Measurements from ENCODE around the gene ENTPD6.

- TF ChIP-seq, protein P1, sequence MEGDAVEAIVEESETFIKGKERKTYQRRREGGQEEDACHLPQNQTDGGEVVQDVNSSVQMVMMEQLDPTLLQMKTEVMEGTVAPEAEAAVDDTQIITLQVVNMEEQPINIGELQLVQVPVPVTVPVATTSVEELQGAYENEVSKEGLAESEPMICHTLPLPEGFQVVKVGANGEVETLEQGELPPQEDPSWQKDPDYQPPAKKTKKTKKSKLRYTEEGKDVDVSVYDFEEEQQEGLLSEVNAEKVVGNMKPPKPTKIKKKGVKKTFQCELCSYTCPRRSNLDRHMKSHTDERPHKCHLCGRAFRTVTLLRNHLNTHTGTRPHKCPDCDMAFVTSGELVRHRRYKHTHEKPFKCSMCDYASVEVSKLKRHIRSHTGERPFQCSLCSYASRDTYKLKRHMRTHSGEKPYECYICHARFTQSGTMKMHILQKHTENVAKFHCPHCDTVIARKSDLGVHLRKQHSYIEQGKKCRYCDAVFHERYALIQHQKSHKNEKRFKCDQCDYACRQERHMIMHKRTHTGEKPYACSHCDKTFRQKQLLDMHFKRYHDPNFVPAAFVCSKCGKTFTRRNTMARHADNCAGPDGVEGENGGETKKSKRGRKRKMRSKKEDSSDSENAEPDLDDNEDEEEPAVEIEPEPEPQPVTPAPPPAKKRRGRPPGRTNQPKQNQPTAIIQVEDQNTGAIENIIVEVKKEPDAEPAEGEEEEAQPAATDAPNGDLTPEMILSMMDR (IDR thresholded peaks at IDR 0.05) = no peak
- no peak for TF ChIP-seq POLR2A (IDR thresholded peaks at IDR 0.05)
These were observed 23.0 kb downstream of the ENTPD6 start for GRCh38 chr20:25218492-25218891.

Measured in prostate gland (tissue), 2 donors.